GM12872 (cell line): Measurements from ENCODE around the gene SNX5.

ENCODE experiments used
- TF ChIP-seq, protein P1 (sequence below): IDR thresholded peaks from 3 replicates; pipeline ENCODE4 v1.5.1; 2011; ENCODE audit warnings: low read depth, mild to moderate bottlenecking, low read length, moderate library complexity; ENCODE audit not compliant: insufficient read depth

SNX5 gene

GRCh38 chr20:17928633-17929311, 39.8 kb downstream of the SNX5 start:
- TF ChIP-seq, protein P1, sequence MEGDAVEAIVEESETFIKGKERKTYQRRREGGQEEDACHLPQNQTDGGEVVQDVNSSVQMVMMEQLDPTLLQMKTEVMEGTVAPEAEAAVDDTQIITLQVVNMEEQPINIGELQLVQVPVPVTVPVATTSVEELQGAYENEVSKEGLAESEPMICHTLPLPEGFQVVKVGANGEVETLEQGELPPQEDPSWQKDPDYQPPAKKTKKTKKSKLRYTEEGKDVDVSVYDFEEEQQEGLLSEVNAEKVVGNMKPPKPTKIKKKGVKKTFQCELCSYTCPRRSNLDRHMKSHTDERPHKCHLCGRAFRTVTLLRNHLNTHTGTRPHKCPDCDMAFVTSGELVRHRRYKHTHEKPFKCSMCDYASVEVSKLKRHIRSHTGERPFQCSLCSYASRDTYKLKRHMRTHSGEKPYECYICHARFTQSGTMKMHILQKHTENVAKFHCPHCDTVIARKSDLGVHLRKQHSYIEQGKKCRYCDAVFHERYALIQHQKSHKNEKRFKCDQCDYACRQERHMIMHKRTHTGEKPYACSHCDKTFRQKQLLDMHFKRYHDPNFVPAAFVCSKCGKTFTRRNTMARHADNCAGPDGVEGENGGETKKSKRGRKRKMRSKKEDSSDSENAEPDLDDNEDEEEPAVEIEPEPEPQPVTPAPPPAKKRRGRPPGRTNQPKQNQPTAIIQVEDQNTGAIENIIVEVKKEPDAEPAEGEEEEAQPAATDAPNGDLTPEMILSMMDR, result no peak

DNA sequence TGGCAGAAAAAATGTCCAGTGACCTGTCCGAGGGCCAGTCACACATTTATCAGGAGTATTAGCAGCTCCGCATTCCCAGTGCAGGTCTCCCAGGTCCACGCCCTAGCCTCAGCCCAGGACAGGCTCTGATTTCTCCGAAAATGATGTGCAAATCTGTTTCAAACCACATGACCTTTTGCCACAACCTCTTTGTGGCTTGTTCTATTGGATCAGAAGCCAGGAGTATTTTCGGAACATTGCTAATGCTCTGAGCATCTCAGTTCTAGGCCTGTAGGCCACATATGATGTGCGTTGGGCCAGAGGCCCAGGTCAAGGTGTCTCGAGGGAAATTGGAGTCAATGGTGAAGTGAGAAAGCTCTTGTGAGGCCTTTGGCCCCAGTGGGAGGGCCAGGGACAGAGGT, 40.4 kb downstream of the SNX5 start:
- TF ChIP-seq, protein P1, result no peak

DNA sequence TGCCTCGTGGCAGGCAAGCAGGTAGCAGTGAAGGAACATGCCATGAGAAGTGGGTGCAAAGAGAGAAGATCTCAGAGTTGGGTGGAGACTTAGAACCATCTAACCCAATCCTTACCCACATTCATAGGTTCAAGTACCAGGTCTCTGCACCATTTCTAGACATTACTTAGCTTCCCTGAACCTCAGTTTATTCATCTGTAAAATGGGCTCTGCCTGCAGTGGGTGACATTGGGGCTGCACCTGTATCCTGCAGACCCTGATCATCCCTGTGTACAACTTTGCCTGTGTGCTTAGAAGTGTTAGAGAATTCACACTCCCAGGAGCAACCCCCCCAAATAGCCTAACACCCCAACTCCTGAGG, 42.7 kb downstream of the SNX5 start:
- TF ChIP-seq, protein P1, result no peak

DNA sequence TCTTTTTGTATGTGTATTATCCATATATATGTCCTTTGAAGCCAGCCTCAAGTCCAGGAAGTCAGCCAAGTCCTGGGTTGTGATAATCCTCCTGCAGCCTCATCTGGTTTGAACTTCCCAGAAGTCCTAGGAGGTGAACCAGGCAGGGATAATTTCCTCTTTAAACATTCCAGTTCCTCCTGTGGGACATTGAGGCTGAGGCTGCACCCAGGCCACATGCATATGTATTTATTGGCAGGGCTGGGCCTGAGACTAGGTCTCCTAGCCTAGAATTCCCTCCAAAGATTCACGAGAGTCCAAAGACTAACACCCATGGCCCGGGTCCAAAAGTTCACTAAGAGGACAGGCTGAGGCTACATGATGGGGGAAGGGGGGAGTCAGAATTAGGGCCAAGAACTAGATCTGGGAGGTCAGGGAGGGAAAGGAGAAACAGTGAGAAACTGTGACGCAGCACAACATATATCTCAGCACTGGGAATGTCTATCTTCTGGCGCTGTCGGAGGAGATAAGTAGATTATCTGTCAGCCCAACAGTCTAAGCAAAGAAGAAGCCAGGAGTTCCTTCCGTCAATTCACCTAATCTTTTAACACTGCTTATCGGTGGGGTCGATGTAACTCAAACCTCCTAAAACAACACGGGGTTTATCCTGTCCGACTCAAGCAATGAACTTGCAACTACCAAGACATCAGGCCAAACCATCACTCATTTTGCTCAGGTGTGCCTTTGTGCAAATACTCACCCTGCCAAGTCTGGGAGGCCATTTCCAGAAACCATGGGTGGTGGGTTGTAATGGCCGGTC, 43.3 kb downstream of the SNX5 start:
- TF ChIP-seq, protein P1, result no peak

GRCh38 chr20:17921774-17922173, 46.8 kb downstream of the SNX5 start:
- TF ChIP-seq, protein P1, result no peak

GRCh38 chr20:17919149-17919548, 49.4 kb downstream of the SNX5 start:
- TF ChIP-seq, protein P1, result no peak

- TF ChIP-seq, protein P1, result no peak
Measured at GRCh38 chr20:17917832-17918618, 50.6 kb downstream of the SNX5 start.
